ENCODE measurements around the gene SND1. TPM values are rescaled to one million over a fixed set of nuclear protein-coding genes. Genes with fewer than 3 reads are reported as not detected.

SND1 gene
- total and polyA plus RNA-seq, 2 donors (not counting 1 experiment from before 2014, with no cell fraction given), result 137 to 174 TPM

- H3K27ac ChIP-seq (ENCODE audit: insufficient read depth, low read length), result no peak overlapping the region
- DNase-seq (ENCODE audit: low read depth in 2 of 2), result peak; percentile 23 to 69
- H3K36me3 ChIP-seq (ENCODE audit: control insufficient read depth, insufficient read depth, low read length), result no peaks in the 10 kb centered on the region
- H3K9ac ChIP-seq (ENCODE audit: insufficient read depth, low read length), result no peak overlapping the region
- no peak overlapping the region for H3K4me3 ChIP-seq (replicated peaks in 1 of 4; ENCODE audit: control extremely low read depth in 1 of 4, insufficient read depth in 1 of 4, low read depth in 3 of 4, low read length in 4 of 4)
- H3K79me2 ChIP-seq (ENCODE audit: control insufficient read depth, insufficient read depth, low read length), result no peaks in the 10 kb centered on the region
- no peaks in the 10 kb centered on the region for H4K20me1 ChIP-seq (ENCODE audit: control insufficient read depth, extremely low read depth, insufficient read depth, low read length)
- no peaks in the 10 kb centered on the region for H3K9me3 ChIP-seq (ENCODE audit: control insufficient read depth, insufficient read depth, low read depth, low read length)
- no peak for TF ChIP-seq EZH2 (IDR thresholded peaks at IDR 0.05; ENCODE audit: low read length, missing control alignments)
- TF ChIP-seq, protein P1, sequence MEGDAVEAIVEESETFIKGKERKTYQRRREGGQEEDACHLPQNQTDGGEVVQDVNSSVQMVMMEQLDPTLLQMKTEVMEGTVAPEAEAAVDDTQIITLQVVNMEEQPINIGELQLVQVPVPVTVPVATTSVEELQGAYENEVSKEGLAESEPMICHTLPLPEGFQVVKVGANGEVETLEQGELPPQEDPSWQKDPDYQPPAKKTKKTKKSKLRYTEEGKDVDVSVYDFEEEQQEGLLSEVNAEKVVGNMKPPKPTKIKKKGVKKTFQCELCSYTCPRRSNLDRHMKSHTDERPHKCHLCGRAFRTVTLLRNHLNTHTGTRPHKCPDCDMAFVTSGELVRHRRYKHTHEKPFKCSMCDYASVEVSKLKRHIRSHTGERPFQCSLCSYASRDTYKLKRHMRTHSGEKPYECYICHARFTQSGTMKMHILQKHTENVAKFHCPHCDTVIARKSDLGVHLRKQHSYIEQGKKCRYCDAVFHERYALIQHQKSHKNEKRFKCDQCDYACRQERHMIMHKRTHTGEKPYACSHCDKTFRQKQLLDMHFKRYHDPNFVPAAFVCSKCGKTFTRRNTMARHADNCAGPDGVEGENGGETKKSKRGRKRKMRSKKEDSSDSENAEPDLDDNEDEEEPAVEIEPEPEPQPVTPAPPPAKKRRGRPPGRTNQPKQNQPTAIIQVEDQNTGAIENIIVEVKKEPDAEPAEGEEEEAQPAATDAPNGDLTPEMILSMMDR (conservative IDR thresholded peaks at IDR 0.05 in 1 of 2, IDR thresholded peaks at IDR 0.05 in 1 of 2; ENCODE audit: low read depth in 1 of 2, low read length in 2 of 2), result no peak
- no peak overlapping the region for H2AFZ ChIP-seq (ENCODE audit: low read length)
- no peak overlapping the region for H3K4me2 ChIP-seq (ENCODE audit: extremely low read depth, insufficient read depth, low read length)
- H3K4me1 ChIP-seq (ENCODE audit: control insufficient read depth, extremely low read depth, insufficient read depth, low read length), result no peaks in the 10 kb centered on the region
- no peaks in the 10 kb centered on the region for H3K27me3 ChIP-seq (ENCODE audit: control insufficient read depth, insufficient read depth, low read length)
These were observed 192.8 kb downstream of the SND1 start for GRCh38 chr7:127844707-127845331.

DNA sequence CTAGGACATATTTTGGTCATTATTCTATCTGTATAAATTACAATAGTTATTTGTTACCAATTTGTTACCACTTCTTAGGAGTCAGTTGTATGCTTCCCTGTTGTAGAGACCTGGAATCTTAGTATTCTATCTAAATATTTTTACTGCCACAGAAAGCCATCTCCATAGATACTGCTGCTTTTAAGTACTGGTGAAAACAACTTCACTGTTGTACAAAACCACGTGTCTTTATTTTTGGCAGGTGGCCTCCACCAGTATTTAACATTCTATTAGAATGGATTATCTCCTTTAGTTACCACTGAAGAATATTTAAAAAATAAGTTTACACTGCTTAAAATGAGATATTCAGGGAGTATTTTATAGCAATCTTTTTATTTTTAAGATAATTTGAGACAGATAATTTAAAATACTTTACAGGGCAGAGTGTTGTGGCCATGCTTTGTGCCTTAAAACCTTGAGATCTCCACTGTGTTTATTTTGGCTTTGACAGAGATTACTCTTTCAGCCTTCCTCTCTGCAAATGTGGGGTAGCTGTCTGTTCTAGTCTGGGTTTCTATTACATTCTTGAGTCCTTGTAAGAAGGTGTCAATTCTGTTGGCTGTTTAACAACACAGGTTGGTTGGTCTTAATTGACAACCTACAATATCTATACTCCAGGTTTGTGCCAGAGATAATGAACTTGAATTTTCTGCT, 193.7 kb downstream of the SND1 start:
- Histone ChIP-seq H3K9me3 (ENCODE audit: control insufficient read depth, insufficient read depth, low read depth, low read length) (no peaks in the 10 kb centered on the region), H3K4me1 (ENCODE audit: control insufficient read depth, extremely low read depth, insufficient read depth, low read length) (no peaks in the 10 kb centered on the region), H4K20me1 (ENCODE audit: control insufficient read depth, extremely low read depth, insufficient read depth, low read length) (no peaks in the 10 kb centered on the region), H3K27ac (ENCODE audit: insufficient read depth, low read length) (no peak overlapping the region), H3K27me3 (ENCODE audit: control insufficient read depth, insufficient read depth, low read length) (no peaks in the 10 kb centered on the region), H3K4me2 (ENCODE audit: extremely low read depth, insufficient read depth, low read length) (no peak overlapping the region), H3K9ac (ENCODE audit: insufficient read depth, low read length) (no peak overlapping the region), H3K36me3 (ENCODE audit: control insufficient read depth, insufficient read depth, low read length) (no peaks in the 10 kb centered on the region), H3K4me3 (replicated peaks in 1 of 4; ENCODE audit: control extremely low read depth in 1 of 4, insufficient read depth in 1 of 4, low read depth in 3 of 4, low read length in 4 of 4) (no peak overlapping the region), H3K79me2 (ENCODE audit: control insufficient read depth, insufficient read depth, low read length) (no peaks in the 10 kb centered on the region), H2AFZ (ENCODE audit: low read length) (no peak overlapping the region)
- peak in 1 of 2 donors; percentile 37 for DNase-seq (ENCODE audit: low read depth in 2 of 2)
- no peak for TF ChIP-seq EZH2 (IDR thresholded peaks at IDR 0.05; ENCODE audit: low read length, missing control alignments)
- TF ChIP-seq, protein P1 (conservative IDR thresholded peaks at IDR 0.05 in 1 of 2, IDR thresholded peaks at IDR 0.05 in 1 of 2; ENCODE audit: low read depth in 1 of 2, low read length in 2 of 2), result no peak

- Histone ChIP-seq H2AFZ (ENCODE audit: low read length) (no peak overlapping the region), H3K9me3 (ENCODE audit: control insufficient read depth, insufficient read depth, low read depth, low read length) (no peaks in the 10 kb centered on the region), H3K4me1 (ENCODE audit: control insufficient read depth, extremely low read depth, insufficient read depth, low read length) (no peaks in the 10 kb centered on the region), H3K36me3 (ENCODE audit: control insufficient read depth, insufficient read depth, low read length) (no peaks in the 10 kb centered on the region), H3K4me3 (replicated peaks in 1 of 4; ENCODE audit: control extremely low read depth in 1 of 4, insufficient read depth in 1 of 4, low read depth in 3 of 4, low read length in 4 of 4) (no peak overlapping the region), H3K27ac (ENCODE audit: insufficient read depth, low read length) (no peak overlapping the region), H3K27me3 (ENCODE audit: control insufficient read depth, insufficient read depth, low read length) (no peaks in the 10 kb centered on the region), H3K4me2 (ENCODE audit: extremely low read depth, insufficient read depth, low read length) (no peak overlapping the region), H3K9ac (ENCODE audit: insufficient read depth, low read length) (no peak overlapping the region), H4K20me1 (ENCODE audit: control insufficient read depth, extremely low read depth, insufficient read depth, low read length) (no peaks in the 10 kb centered on the region), H3K79me2 (ENCODE audit: control insufficient read depth, insufficient read depth, low read length) (no peaks in the 10 kb centered on the region)
- no peak for DNase-seq (ENCODE audit: low read depth in 2 of 2)
- TF ChIP-seq EZH2 (IDR thresholded peaks at IDR 0.05; ENCODE audit: low read length, missing control alignments), result no peak
- TF ChIP-seq, protein P1 (conservative IDR thresholded peaks at IDR 0.05 in 1 of 2, IDR thresholded peaks at IDR 0.05 in 1 of 2; ENCODE audit: low read depth in 1 of 2, low read length in 2 of 2), result no peak
These were observed 195.6 kb downstream of the SND1 start for GRCh38 chr7:127847641-127848040.
